Astrocyte (in vitro differentiated cells and primary cell): ENCODE measurements around the gene ABHD12.

Source experiments
- EZH2 ChIP-seq: IDR thresholded peaks from 2 replicates; pipeline ENCODE4 v1.6.1; 2012; ENCODE audit warnings: mild to moderate bottlenecking, low read length, inconsistent platforms; ENCODE audit not compliant: insufficient read depth
- TF ChIP-seq, protein P1 (sequence below): IDR thresholded peaks from 2 replicates; pipeline ENCODE4 v1.5.1; 2011; ENCODE audit warnings: low read depth, mild to moderate bottlenecking, inconsistent platforms, low read length, moderate library complexity; ENCODE audit not compliant: insufficient read depth

DNA sequence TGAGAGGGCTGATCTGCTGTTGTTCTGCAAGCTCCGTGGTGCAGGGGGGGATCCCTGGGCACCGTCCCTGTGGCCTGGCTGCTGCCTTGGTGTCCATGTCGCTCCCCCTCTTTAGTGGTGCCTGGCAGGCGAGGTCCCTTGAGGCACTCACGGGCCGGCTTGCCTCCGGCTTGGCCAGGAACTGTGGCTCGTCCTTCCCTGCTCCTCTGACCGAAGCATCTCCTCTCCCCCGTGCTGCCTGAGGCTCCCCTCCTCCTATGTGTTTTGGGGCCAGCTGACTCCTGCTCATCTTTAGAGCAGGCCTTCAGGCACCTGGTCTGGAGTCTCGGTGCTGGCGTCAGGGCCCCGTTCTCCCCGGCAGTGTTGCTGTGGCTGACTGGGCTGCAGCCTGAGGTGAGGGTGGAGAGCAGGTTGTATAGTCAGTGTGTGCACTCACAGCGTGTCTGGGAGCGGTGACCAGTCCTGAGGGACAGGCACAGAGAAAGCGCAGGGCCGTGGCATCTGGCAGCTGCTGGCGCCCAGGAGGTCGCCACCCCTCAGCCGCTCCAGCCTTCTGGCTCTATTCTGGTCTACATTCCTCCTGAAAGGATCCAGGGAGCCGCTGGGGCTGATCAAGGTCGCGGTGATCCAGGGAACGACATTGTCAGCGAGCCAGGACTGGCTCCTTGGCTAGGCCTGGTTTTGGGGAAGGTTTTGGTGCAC lies 99.1 kb downstream of the ABHD12 start:
- TF ChIP-seq, protein P1, sequence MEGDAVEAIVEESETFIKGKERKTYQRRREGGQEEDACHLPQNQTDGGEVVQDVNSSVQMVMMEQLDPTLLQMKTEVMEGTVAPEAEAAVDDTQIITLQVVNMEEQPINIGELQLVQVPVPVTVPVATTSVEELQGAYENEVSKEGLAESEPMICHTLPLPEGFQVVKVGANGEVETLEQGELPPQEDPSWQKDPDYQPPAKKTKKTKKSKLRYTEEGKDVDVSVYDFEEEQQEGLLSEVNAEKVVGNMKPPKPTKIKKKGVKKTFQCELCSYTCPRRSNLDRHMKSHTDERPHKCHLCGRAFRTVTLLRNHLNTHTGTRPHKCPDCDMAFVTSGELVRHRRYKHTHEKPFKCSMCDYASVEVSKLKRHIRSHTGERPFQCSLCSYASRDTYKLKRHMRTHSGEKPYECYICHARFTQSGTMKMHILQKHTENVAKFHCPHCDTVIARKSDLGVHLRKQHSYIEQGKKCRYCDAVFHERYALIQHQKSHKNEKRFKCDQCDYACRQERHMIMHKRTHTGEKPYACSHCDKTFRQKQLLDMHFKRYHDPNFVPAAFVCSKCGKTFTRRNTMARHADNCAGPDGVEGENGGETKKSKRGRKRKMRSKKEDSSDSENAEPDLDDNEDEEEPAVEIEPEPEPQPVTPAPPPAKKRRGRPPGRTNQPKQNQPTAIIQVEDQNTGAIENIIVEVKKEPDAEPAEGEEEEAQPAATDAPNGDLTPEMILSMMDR, result no peak
- no peak for TF ChIP-seq EZH2
